Fibroblast of the aortic adventitia (primary cell): ENCODE data around the gene TOX4. TPM values are rescaled to one million over a fixed set of nuclear protein-coding genes. Genes with fewer than 3 reads are reported as not detected.
A peak's percentile ranks its signal among the peaks of the same experiment; 100 is the strongest.
"Not testable (repeated sequence)": the region's sequence is repeated elsewhere in the genome, so short reads cannot be mapped to it uniquely, and the experiment has no call there.

Source experiments
- DNase-seq: peaks from one replicate; pipeline ENCODE4 v3.0.0-alpha.2; 2010; ENCODE audit warnings: low read depth
- H3K4me3 ChIP-seq: 2 replicates; pipeline ENCODE4 v1.5.1; 2011; ENCODE audit warnings: low read depth, mild to moderate bottlenecking, control low read depth, low read length, moderate library complexity
- total RNA-seq: library from RNA; depleted of rRNA; stranded (reverse); fragments of >200 nt; gene quantifications from 2 replicates; pipeline ENCODE4 v1.2.3, GENCODE V29; 2012; ENCODE audit warnings: low replicate concordance
- TF ChIP-seq, protein P1 (sequence below): IDR thresholded peaks from 2 replicates; pipeline ENCODE4 v1.5.1; 2011; ENCODE audit warnings: mild to moderate bottlenecking, low read length, control low read depth, inconsistent platforms; ENCODE audit not compliant: insufficient read depth

The TOX4 gene
- total RNA-seq: 21.1 and 37.2 TPM in 2 replicates

DNA sequence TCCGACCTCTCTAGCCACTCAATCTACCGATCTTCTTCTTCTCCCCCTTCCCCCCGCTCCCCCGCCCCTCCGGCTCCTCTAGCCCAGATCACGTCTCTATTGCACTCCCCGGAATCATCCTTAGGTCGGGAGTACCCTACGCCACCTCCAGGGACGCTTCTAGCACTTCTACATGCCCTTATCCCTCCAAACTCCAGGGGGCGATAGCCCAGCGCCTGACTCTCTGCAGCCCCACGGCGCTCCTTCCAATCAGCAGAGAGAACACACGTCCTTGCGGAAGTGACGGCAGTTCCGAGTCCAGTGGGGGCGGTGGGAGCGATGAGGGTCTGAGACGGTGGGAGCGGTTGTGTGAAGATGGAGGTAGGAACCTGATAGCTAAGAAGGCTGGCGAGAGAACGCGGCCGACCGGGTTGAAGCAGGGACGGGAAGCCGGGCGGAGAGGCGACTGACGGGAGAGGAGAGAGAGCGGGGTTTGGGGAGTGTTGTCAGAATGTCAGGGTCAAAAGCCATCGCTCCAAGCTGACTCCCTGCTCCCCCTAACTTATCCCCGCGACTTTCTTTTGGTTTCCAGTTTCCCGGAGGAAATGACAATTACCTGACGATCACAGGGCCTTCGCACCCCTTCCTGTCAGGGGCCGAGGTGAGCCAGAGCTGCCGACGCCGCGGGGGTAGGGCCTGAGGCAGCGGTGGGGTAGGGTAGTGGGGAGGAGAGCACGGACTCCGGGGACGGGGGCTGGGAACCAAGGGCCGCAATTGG, at the start of gene TOX4, which contains the start of gene RAB2B:
Gene TOX4 (plus strand): TSS at position 271 of the 757 bp plus-strand sequence. CDS start 84 bp downstream, at position 355.
Gene RAB2B (minus strand): TSS at position 35 of the 757 bp plus-strand sequence. CDS start 87 bp downstream, outside the sequence.
- TF ChIP-seq, protein P1, sequence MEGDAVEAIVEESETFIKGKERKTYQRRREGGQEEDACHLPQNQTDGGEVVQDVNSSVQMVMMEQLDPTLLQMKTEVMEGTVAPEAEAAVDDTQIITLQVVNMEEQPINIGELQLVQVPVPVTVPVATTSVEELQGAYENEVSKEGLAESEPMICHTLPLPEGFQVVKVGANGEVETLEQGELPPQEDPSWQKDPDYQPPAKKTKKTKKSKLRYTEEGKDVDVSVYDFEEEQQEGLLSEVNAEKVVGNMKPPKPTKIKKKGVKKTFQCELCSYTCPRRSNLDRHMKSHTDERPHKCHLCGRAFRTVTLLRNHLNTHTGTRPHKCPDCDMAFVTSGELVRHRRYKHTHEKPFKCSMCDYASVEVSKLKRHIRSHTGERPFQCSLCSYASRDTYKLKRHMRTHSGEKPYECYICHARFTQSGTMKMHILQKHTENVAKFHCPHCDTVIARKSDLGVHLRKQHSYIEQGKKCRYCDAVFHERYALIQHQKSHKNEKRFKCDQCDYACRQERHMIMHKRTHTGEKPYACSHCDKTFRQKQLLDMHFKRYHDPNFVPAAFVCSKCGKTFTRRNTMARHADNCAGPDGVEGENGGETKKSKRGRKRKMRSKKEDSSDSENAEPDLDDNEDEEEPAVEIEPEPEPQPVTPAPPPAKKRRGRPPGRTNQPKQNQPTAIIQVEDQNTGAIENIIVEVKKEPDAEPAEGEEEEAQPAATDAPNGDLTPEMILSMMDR: peak; percentile 100
- peak within 1 kb of the TSS; percentile 97 for H3K4me3 ChIP-seq
- peak; percentile 99 for DNase-seq

DNA sequence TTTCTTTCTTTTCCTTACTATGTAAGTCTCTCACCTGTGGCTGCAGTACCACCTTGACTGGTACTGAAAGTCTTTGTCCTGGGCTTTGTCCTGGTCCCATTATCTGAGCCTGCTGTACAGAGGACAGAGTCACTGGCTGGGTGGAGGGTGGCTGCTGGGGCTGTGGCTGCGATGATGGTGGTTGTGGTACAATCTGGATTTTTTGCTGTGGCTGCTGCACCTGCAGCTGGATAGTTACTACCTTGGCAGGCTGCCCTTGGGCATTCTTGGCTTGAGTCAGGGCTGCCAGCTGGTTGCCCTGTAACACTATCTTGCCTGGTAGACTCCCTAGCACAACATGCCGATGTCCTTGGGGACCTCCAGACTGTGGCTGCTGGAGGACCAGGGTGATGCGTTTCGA, 48.1 kb upstream of the TOX4 start:
- no peak for DNase-seq

DNA sequence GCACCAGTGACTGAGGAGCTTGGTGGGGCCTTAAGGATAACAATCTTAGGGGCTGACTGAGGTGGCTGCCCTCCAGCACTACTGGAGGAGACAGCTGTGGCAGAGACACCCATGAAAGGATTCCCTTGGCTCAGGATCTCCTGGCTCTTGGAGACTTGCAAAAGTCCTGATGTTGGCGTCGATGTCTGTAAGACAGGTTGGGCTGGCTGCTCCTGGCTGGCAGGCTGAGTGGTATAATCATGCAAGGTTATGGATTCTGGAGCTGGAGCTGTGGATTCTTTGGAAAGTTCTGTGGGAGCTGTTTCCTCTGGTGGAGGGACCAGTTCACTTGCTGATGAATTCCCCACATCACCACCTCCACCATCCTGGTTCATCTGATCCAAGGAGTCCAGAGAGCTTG, 45.9 kb upstream of the TOX4 start:
- TF ChIP-seq, protein P1: no peak
- DNase-seq: no peak
- H3K4me3 ChIP-seq: no peak overlapping the region

More for the DNA sequence above, 48.1 kb upstream of the TOX4 start:
- H3K4me3 ChIP-seq: no peak overlapping the region
- TF ChIP-seq, protein P1: no peak

DNA sequence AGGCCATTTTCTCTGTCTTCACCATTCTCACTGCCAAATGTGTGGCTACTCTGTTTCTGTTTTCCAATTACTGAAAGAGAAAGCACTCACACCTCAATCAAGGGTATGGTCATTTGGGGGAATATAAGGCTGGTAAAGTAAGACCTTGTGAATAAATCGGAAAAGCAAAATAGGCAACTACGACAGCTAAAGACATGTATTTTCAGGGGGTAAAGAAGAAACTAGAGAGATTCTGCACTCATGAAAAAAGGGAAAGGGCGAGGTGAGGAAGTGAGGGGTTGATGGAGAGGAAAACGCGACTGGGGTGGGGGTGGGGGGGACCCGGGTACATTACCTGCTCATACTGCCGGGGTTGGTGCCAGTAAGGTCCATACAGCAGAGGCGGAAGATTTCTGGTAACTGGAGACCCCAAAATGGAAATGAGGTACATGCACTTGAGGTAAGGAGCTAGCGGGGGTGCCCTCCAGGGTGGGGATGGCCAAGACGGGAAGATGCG, 40.4 kb upstream of the TOX4 start:
- TF ChIP-seq, protein P1: no peak
- H3K4me3 ChIP-seq: peak overlapping the region; percentile 98
- DNase-seq: peak; percentile 12

DNA sequence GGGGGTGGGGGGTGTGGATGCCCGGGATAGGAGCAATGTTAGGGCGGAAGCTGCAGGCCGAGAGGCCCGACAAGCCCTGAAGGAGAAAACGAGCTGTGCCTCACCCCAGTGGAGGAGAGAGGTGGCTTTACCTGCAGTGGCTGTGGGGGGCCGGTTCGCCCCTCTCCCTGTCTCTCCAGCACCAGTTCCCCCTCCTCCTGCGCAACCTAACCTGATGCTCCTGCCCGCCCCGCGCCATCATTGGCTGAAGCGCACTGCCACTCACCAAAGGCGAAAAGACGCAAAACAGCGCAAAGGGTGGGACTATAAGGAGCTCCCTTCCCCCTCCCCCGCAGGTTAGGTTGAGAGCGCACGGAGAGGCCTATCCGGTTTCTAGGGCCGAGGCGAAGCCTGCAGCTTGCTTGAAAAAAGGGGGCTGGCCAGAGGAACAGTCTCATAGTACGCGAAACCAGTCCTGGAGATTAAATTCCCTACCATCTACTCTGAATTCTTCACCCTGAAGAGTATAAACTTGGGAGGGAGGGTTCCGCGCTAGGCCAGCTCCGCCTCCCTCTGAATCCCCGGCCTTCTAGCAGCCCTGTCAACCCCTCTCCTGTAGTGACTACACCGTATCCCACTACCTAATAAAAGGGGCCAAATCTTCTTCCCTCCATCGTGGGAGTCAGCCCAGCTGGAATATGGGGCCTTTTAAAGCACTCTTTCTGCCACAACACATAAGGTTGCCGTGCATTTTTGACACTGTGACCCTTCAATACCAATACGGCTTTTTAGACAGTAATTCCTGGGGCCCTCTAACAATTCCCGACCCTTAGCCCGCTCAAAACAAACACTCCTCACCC, 39.7 kb upstream of the TOX4 start:
- DNase-seq: peak; percentile 99
- H3K4me3 ChIP-seq: peak overlapping the region; percentile 98
- TF ChIP-seq, protein P1: no peak

DNA sequence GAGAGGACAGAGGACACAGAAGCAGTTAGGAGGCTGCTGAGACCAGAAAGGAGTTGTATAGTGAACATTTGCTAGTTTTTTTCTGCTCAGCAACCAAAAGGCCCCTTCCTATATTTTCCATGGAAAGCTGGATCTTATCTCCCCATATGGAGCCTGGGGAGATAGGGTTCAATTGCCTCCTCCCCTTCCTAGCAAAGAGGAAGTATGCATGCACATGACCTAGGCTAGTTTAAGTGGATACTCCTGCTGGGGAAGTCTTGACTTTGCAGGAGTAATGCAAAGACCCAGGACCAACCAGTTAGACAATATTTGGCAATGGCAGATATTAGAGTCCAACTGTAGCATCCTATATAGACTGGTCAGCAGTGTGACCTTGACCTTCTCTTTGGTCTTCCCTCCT, 36.1 kb upstream of the TOX4 start:
- H3K4me3 ChIP-seq: no peak overlapping the region
- DNase-seq: no peak
- TF ChIP-seq, protein P1: no peak

DNA sequence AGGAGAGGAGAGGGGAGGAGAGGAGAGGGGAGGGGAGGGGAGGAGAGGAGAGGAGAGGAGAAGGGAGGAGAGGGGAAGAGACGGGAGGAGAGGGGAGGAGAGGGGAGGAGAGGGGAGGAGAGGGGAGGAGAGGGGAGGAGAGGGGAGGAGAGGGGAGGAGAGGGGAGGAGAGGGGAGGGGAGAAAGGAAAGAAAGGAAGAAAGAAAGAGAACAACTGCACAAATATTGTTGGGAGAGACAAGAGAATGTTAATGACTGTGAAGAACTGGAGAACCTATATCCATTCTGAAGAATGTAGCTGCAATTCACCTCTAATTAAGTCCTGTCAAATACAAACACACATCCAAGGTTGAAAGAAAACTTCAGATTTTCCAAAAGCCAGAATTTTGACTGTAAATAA, 34.3 kb upstream of the TOX4 start:
- not testable (repeated sequence) for H3K4me3 ChIP-seq, DNase-seq
